H1 (cell line): ENCODE data around the gene CDRT4. TPM values are rescaled to one million over a fixed set of nuclear protein-coding genes. Genes with fewer than 3 reads are reported as not detected.

Experiments
- CTCF ChIA-PET: fragments of 300-600 bp; sonication (Branson Sonifier 250); formaldehyde crosslinking; loops from one replicate; lab custom pipeline; 2021; ENCODE audit not compliant: partially characterized antibody; lab: Charles Lee
- POLR2A ChIA-PET: fragments of 300-600 bp; sonication (Branson Sonifier 250); formaldehyde crosslinking; loops from one replicate; lab custom pipeline; 2021; ENCODE audit warnings: inconsistent platforms; ENCODE audit not compliant: partially characterized antibody; lab: Charles Lee
- DNase-seq, 2 experiments: peaks; one replicate each; pipeline versions ENCODE4 v3.0.0 to v3.0.0-alpha.2; 2010 to 2022; ENCODE audit warnings: low spot score in 2 of 2, low read depth in 1 of 2, mixed read lengths in 1 of 2
- FAIRE-seq: peaks from 2 replicates; lab custom pipeline; 2011; peaks lifted over from hg19 to GRCh38; lab: Jason Lieb, UNC
- H2AFZ ChIP-seq: 2 replicates; pipeline ENCODE4 v1.8.1; 2012; ENCODE audit warnings: low read length, inconsistent platforms
- H2AK5ac ChIP-seq: 2 replicates; pipeline ENCODE4 v1.6.1; 2013; ENCODE audit warnings: low read depth, low read length
- H2BK120ac ChIP-seq: replicated peaks from 2 replicates; pipeline ENCODE3; 2013; ENCODE audit warnings: low read depth, low read length, inconsistent platforms
- H2BK12ac ChIP-seq: 2 replicates; pipeline ENCODE4 v1.6.1; 2013; ENCODE audit warnings: low read depth, low read length
- H2BK15ac ChIP-seq: 2 replicates; pipeline ENCODE4 v1.6.1; 2013; ENCODE audit warnings: low read length
- H2BK20ac ChIP-seq: 2 replicates; pipeline ENCODE4 v1.6.1; 2013; ENCODE audit warnings: low read length
- H2BK5ac ChIP-seq: 2 replicates; pipeline ENCODE4 v1.6.1; 2013; ENCODE audit warnings: low read depth, low read length
- H3K14ac ChIP-seq: 2 replicates; pipeline ENCODE4 v1.6.1; 2013; ENCODE audit warnings: inconsistent platforms; ENCODE audit not compliant: insufficient read length
- H3K18ac ChIP-seq: 2 replicates; pipeline ENCODE4 v1.6.1; 2013; ENCODE audit warnings: low read length; ENCODE audit errors: extremely low read depth
- H3K23ac ChIP-seq: 2 replicates; pipeline ENCODE4 v1.6.1; 2013; ENCODE audit warnings: inconsistent platforms; ENCODE audit not compliant: insufficient read length
- H3K23me2 ChIP-seq: 2 replicates; pipeline ENCODE4 v1.6.1; 2013; ENCODE audit warnings: low read depth, low read length
- H3K27ac ChIP-seq: 2 replicates; pipeline ENCODE4 v1.6.1; 2011; ENCODE audit warnings: low read depth, low read length, inconsistent platforms
- H3K27me3 ChIP-seq, 4 experiments: replicated peaks in 1 of 4; 1 replicate in 1 of 4; 2 replicates in 3 of 4; pipeline versions ENCODE4 v1.6.1 to v1.8.1; 2011 to 2013; ENCODE audit warnings: low read length in 3 of 4, mild to moderate bottlenecking in 3 of 4, inconsistent platforms in 2 of 4, mixed read lengths in 2 of 4, moderate library complexity in 1 of 4; ENCODE audit not compliant: control insufficient read depth in 3 of 4, insufficient read depth in 3 of 4; ENCODE audit errors: extremely low read depth in 1 of 4
- H3K36me3 ChIP-seq, 4 experiments: 2 replicates each; pipeline versions ENCODE4 v1.6.1 to v1.8.1; 2011 to 2013; ENCODE audit warnings: mild to moderate bottlenecking in 4 of 4, low read length in 3 of 4, moderate library complexity in 2 of 4, control low read depth in 1 of 4, inconsistent platforms in 1 of 4; ENCODE audit not compliant: insufficient read depth in 4 of 4, control insufficient read depth in 2 of 4
- H3K4ac ChIP-seq: replicated peaks from 2 replicates; pipeline ENCODE3; 2013; ENCODE audit warnings: low read length, low read depth, mixed read lengths, inconsistent platforms; ENCODE audit not compliant: insufficient read length
- H3K4me1 ChIP-seq, 4 experiments: replicated peaks in 1 of 4; 1 replicate in 1 of 4; 2 replicates in 3 of 4; pipeline versions ENCODE4 v1.6.1 to v1.8.1; 2011 to 2013; ENCODE audit warnings: low read length in 3 of 4, inconsistent platforms in 2 of 4, mixed read lengths in 1 of 4; ENCODE audit not compliant: insufficient read depth in 4 of 4, control insufficient read depth in 3 of 4
- H3K4me2 ChIP-seq, 2 experiments: 2 replicates each; pipeline versions ENCODE4 v1.6.1 to v1.8.1; 2011 to 2013; ENCODE audit warnings: low read depth in 2 of 2, low read length in 2 of 2, control low read depth in 1 of 2, inconsistent platforms in 1 of 2, mild to moderate bottlenecking in 1 of 2; ENCODE audit not compliant: insufficient read depth in 1 of 2
- H3K4me3 ChIP-seq, 4 experiments: fragments of 200-600, 300-600 bp in 1 of 4; sonication (generic), shearing (Covaris generic), sonication (Bioruptor Twin) in 1 of 4; 2 replicates each; pipeline versions ENCODE4 v1.5.1 to v1.8.1; 2011 to 2016; ENCODE audit warnings: low read length in 4 of 4, low read depth in 3 of 4, control low read depth in 2 of 4, inconsistent platforms in 2 of 4, mild to moderate bottlenecking in 2 of 4, mixed read lengths in 1 of 4, moderate library complexity in 1 of 4; ENCODE audit not compliant: insufficient read depth in 2 of 4; ENCODE audit errors: extremely low read depth in 1 of 4
- H3K56ac ChIP-seq: replicated peaks from 2 replicates; pipeline ENCODE3; 2013; ENCODE audit warnings: low read depth, mild to moderate bottlenecking, mixed read lengths, low read length, inconsistent platforms; ENCODE audit not compliant: insufficient read length
- H3K79me1 ChIP-seq: 2 replicates; pipeline ENCODE4 v1.6.1; 2013; ENCODE audit warnings: low read depth, low read length, control low read depth
- H3K79me2 ChIP-seq, 2 experiments: 2 replicates each; pipeline versions ENCODE4 v1.6.1 to v1.8.1; 2012 to 2013; ENCODE audit warnings: low read length in 2 of 2, mild to moderate bottlenecking in 2 of 2, inconsistent platforms in 1 of 2; ENCODE audit not compliant: insufficient read depth in 2 of 2, control insufficient read depth in 1 of 2
- H3K9ac ChIP-seq, 4 experiments: replicated peaks in 1 of 4; 1 replicate in 1 of 4; 2 replicates in 3 of 4; pipeline versions ENCODE4 v1.6.1 to v1.8.1; 2011 to 2013; ENCODE audit warnings: low read depth in 3 of 4, low read length in 3 of 4, control low read depth in 2 of 4, mild to moderate bottlenecking in 2 of 4, moderate library complexity in 2 of 4, inconsistent platforms in 1 of 4; ENCODE audit errors: extremely low read depth in 1 of 4
- H3K9me3 ChIP-seq, 2 experiments: 2 replicates each; pipeline versions ENCODE4 v1.6.1 to v1.8.1; 2012 to 2013; ENCODE audit warnings: mild to moderate bottlenecking in 2 of 2, moderate library complexity in 2 of 2, control low read depth in 1 of 2, inconsistent platforms in 1 of 2, low read depth in 1 of 2, low read length in 1 of 2, mixed read lengths in 1 of 2; ENCODE audit not compliant: insufficient read depth in 2 of 2
- H4K20me1 ChIP-seq, 2 experiments: replicated peaks in 1 of 2; 2 replicates each; pipeline versions ENCODE3 to v1.8.1; 2011 to 2013; ENCODE audit warnings: inconsistent platforms in 2 of 2, low read length in 2 of 2, mild to moderate bottlenecking in 1 of 2; ENCODE audit not compliant: insufficient read depth in 2 of 2, control insufficient read depth in 1 of 2
- H4K5ac ChIP-seq: 2 replicates; pipeline ENCODE4 v1.6.1; 2013; ENCODE audit warnings: low read length, low read depth, mixed read lengths, inconsistent platforms; ENCODE audit not compliant: insufficient read length
- H4K8ac ChIP-seq: 2 replicates; pipeline ENCODE4 v1.8.0; 2013; ENCODE audit warnings: mild to moderate bottlenecking, moderate library complexity, low read length, inconsistent platforms; ENCODE audit not compliant: insufficient read depth; ENCODE audit errors: extremely low read depth
- H4K91ac ChIP-seq: replicated peaks from 2 replicates; pipeline ENCODE3; 2013; ENCODE audit warnings: low read length, mixed read lengths, inconsistent platforms; ENCODE audit not compliant: insufficient read length
- SAP30 ChIP-seq: fragments of 300-600 bp; sonication (generic); IDR thresholded peaks from 2 replicates; pipeline ENCODE4 v1.7.1; 2012; ENCODE audit warnings: low read length, moderate library complexity, mild to moderate bottlenecking, inconsistent platforms; ENCODE audit not compliant: insufficient read depth, insufficient replicate concordance
- TEAD4 ChIP-seq: IDR thresholded peaks from 2 replicates; pipeline ENCODE4 v1.6.1; 2012; ENCODE audit warnings: low read depth, low read length, inconsistent platforms, mixed read lengths
- WGBS, 2 experiments: shearing (Covaris generic) in 1 of 2; methylation state at CpG; one replicate each; pipeline versions ENCODE4 v1.1.6 to v1.1.7; 2013 to 2015; ENCODE audit warnings: low lambda C conversion rate in 2 of 2, mixed read lengths in 2 of 2, inconsistent platforms in 1 of 2, low coverage in 1 of 2, missing lambda C conversion rate in 1 of 2; ENCODE audit not compliant: insufficient replicate concordance in 2 of 2, insufficient coverage in 1 of 2, insufficient read length in 1 of 2; ENCODE audit errors: extremely low coverage in 1 of 2, missing lambda C conversion rate in 1 of 2; 5-methylcytosine and 5-hydroxymethylcytosine counted together
- polyA plus RNA-seq, 7 experiments: library from polyadenylated mRNA; depleted of rRNA in 3 of 7; stranded (reverse) in 5 of 7; unstranded in 2 of 7; fragments of >200 nt in 5 of 7; fragments of 200-250 nt in 2 of 7; gene quantifications; 1 replicate in 5 of 7; 2 replicates in 1 of 7; 4 replicates in 1 of 7; pipeline versions ENCODE4 v1.2.1 to v1.2.3, GENCODE V29; 2011 to 2013; ENCODE audit warnings: missing spikeins in 2 of 7, mixed read lengths in 2 of 7
- total RNA-seq: library from RNA; stranded (reverse); fragmentation: NEBNext Ultra II Directional; extraction: Animal tissue kit (Norgen Biotek cat#: 25700); gene quantifications from 2 replicates; pipeline ENCODE4 v1.2.1, GENCODE V29; 2021

Gene CDRT4
- total and polyA plus RNA-seq, 2 of the 8 experiments (the other 6 are each of a cell fraction or from before 2014, with no cell fraction given): 2.6 to 5.6 TPM

DNA sequence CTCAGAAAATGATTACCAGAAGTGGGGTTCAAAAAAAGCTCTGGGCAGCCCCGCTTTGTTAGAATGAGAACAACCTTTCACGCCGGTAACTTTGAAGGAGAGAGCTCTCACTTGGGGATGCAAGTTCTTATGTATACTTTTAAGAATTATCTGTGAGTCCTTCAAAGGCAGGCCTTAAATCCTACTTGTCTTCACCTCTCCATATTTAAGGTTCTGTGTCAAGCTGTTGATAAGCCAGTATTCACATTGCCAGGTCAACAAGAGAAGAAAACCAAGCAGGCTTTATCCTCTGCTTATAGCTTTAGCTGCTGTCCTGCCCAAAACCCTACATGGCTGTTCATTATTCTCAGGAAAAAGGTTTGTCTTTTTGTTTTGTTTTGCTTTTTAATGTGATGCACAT lies 42.9 kb downstream of the CDRT4 start:
- Histone ChIP-seq H2AFZ (no peak overlapping the region), H3K9ac (no peak overlapping the region), H2BK20ac (no peak overlapping the region), H3K18ac (no peak overlapping the region), H4K5ac (no peak overlapping the region), H3K23me2 (peaks cover 3% of the 10 kb centered on the region; the same call in 1 of the 2 replicates), H4K20me1 (peaks cover 0 to 3% of the 10 kb centered on the region in 2 experiments), H2BK120ac (no peak overlapping the region), H3K23ac (no peak overlapping the region), H3K14ac (no peak overlapping the region), H2BK12ac (no peak overlapping the region), H2BK15ac (no peak overlapping the region), H4K8ac (no peak overlapping the region), H3K4me1 (no peaks in the 10 kb centered on the region), H3K56ac (no peak overlapping the region), H3K79me2 (no peaks in the 10 kb centered on the region), H2BK5ac (no peak overlapping the region), H3K4me2 (no peak overlapping the region), H3K9me3 (no peaks in the 10 kb centered on the region), H3K4ac (no peak overlapping the region), H3K36me3 (no peaks in the 10 kb centered on the region), H3K4me3 (no peak overlapping the region), H3K79me1 (no peaks in the 10 kb centered on the region), H3K27me3 (no peaks in the 10 kb centered on the region), H4K91ac (no peak overlapping the region), H2AK5ac (no peak overlapping the region), H3K27ac (no peak overlapping the region)
- POLR2A ChIA-PET: no interaction called here
- FAIRE-seq: no peak
- CTCF ChIA-PET: interaction anchor here (1.1 to 3.9 kb wide), 5 partner anchors 12 to 163 kb away, joined by 4 to 14 read pairs (median 10); no protein-coding TSS in a partner anchor
- DNase-seq: no peak
- TF ChIP-seq TEAD4 (no peak), SAP30 (no peak)
- WGBS, 2 experiments: 94% methylated on average over 3 of the region's 3 CpGs; no CpG with 5 or more reads in 1 of the 2 experiments
